AML-193 (cell line): ENCODE measurements around the gene CD48.

ENCODE experiments used
- DNase-seq, 2 experiments: peaks; one replicate each; lab custom pipeline; 2025; lab: John Stamatoyannopoulos, UW

The CD48 gene

GRCh38 chr1:160634543-160635491 lies 76.8 kb downstream of the CD48 start:
- no peak for DNase-seq

- no peak for DNase-seq
Measured at GRCh38 chr1:160633330-160633903, 78.2 kb downstream of the CD48 start.

DNA sequence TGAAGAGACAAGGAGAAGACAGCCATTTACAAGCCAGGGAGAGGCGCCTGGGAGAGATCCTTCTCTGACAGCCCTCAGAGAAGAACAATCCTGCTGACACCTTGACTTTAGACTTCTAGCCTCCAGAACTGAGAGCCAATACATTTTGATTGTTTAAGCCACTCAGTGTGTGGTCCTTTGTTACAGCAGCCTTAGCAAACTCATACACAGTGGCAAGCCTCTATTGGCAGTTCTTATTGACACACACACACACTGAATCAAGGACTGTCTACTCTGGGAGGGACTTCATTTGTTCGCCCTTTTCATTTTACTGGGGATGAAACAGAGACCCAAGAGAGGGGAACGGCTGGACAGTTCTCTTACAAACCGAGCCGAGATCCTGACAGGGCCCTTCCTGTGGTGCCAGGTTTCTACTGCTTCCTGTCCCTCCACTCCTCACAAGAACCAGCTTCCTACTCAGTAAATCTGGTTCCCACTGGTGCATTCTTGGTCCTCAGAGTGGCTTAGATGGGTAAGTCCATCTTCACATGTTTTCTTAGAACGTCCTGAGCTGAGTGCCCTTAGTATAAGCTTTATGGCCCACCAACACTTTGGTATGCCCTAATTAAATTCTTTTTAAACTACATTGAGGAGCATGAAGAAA lies 79.5 kb downstream of the CD48 start:
- no peak for DNase-seq

GRCh38 chr1:160630523-160631451 lies 80.8 kb downstream of the CD48 start:
- DNase-seq = no peak

GRCh38 chr1:160629286-160630210 lies 82.1 kb downstream of the CD48 start:
- DNase-seq = no peak

GRCh38 chr1:160628799-160629263 lies 82.8 kb downstream of the CD48 start:
- DNase-seq = no peak
